DOHH2 (cell line): ENCODE results near the gene PASD1.
"Not testable (repeated sequence)": the region's sequence is repeated elsewhere in the genome, so short reads cannot be mapped to it uniquely, and the experiment has no call there.

ENCODE experiments used
- H3F3A ChIP-seq: fragments of 200-600 bp; sonication (generic), shearing (Covaris generic); 2 replicates; pipeline ENCODE4 v1.6.0; 2016; ENCODE audit warnings: antibody characterized with exemption, mild to moderate bottlenecking; ENCODE audit not compliant: control insufficient read depth, insufficient read depth
- H3K27ac ChIP-seq: fragments of 200-600 bp; sonication (generic); 2 replicates; pipeline ENCODE4 v1.5.1; 2014; ENCODE audit warnings: low read depth, mild to moderate bottlenecking, low read length, moderate library complexity
- H3K27me3 ChIP-seq: fragments of 200-600 bp; sonication (generic); 2 replicates; pipeline ENCODE4 v1.6.1; 2014; ENCODE audit warnings: mild to moderate bottlenecking, low read length, mixed read lengths; ENCODE audit not compliant: control insufficient read depth
- H3K36me3 ChIP-seq: fragments of 200-600 bp; sonication (generic); 2 replicates; pipeline ENCODE4 v1.6.1; 2014; ENCODE audit warnings: mild to moderate bottlenecking, low read length, moderate library complexity, mixed read lengths; ENCODE audit not compliant: control insufficient read depth
- H3K4me1 ChIP-seq: fragments of 200-600 bp; sonication (generic); 2 replicates; pipeline ENCODE4 v1.6.1; 2014; ENCODE audit warnings: mild to moderate bottlenecking, low read length, mixed read lengths; ENCODE audit not compliant: control insufficient read depth
- H3K4me2 ChIP-seq: fragments of 200-600 bp; sonication (generic); 2 replicates; pipeline ENCODE4 v1.6.0; 2014; ENCODE audit warnings: mild to moderate bottlenecking, low read length, moderate library complexity
- H3K4me3 ChIP-seq: fragments of 200-600 bp; sonication (generic); 2 replicates; pipeline ENCODE4 v1.5.1; 2014; ENCODE audit warnings: mild to moderate bottlenecking, low read length, mixed read lengths
- H3K79me2 ChIP-seq: fragments of 200-600 bp; sonication (generic); 2 replicates; pipeline ENCODE4 v1.6.1; 2014; ENCODE audit warnings: mild to moderate bottlenecking, low read length, mixed read lengths; ENCODE audit not compliant: control insufficient read depth
- H3K9me2 ChIP-seq: fragments of 200-600 bp; sonication (generic); replicated peaks from 2 replicates; pipeline ENCODE4 v1.6.1; 2014; ENCODE audit warnings: mild to moderate bottlenecking, low read length, mixed read lengths; ENCODE audit not compliant: control insufficient read depth
- H3K9me3 ChIP-seq: fragments of 200-600 bp; sonication (generic); 2 replicates; pipeline ENCODE4 v1.6.1; 2014; ENCODE audit warnings: antibody characterized with exemption, low read length, mixed read lengths; ENCODE audit not compliant: control insufficient read depth, insufficient read depth
- H4K20me1 ChIP-seq: fragments of 200-600 bp; sonication (generic); 2 replicates; pipeline ENCODE4 v1.6.0; 2014; ENCODE audit warnings: low read depth, mild to moderate bottlenecking, antibody characterized with exemption, low read length, moderate library complexity; ENCODE audit not compliant: control insufficient read depth, insufficient read depth
- EZH2phosphoT487 ChIP-seq: fragments of 200-600 bp; sonication (generic); IDR thresholded peaks from 2 replicates; pipeline ENCODE4 v1.6.1; 2017; ENCODE audit warnings: borderline replicate concordance, mild to moderate bottlenecking, antibody characterized with exemption, low read length, moderate library complexity, mixed read lengths
- TF ChIP-seq, protein P1 (sequence below): fragments of 200-600 bp; sonication (generic); IDR thresholded peaks from one replicate; pipeline ENCODE4 v1.5.1; 2014; ENCODE audit warnings: antibody characterized with exemption, mild to moderate bottlenecking, low read depth, low read length; ENCODE audit not compliant: poor library complexity, severe bottlenecking

PASD1 gene

DNA sequence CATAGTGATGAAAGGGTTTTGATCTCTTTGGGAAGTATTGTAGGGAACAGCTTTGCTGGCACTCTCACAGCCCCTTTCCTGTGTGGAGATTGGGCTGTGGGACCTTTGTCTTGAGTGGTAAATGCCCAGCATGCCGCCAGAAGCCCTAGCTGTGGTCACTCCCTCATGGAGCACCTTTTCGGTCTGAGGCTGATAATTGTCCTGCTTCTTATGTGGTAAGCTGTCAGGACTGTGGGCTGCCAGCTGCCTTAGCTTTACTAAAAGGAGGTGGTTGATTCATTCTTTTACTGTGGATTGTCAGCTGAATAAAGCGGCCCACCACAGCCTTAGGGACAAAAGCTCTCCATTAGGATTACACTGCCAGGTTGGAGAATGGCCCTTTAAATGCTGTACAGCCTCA is 7.1 kb downstream of the PASD1 start:
- no peak overlapping the region for H3K27ac ChIP-seq
- no peaks in the 10 kb centered on the region for H3K9me3 ChIP-seq
- no peak overlapping the region for H3K4me2 ChIP-seq
- H3K27me3 ChIP-seq = no peaks in the 10 kb centered on the region
- H3K4me1 ChIP-seq = no peaks in the 10 kb centered on the region
- H3K4me3 ChIP-seq = no peak overlapping the region
- H3K79me2 ChIP-seq = no peaks in the 10 kb centered on the region
- no peaks in the 10 kb centered on the region for H3F3A ChIP-seq
- no peaks in the 10 kb centered on the region for H3K9me2 ChIP-seq
- no peaks in the 10 kb centered on the region for H3K36me3 ChIP-seq
- TF ChIP-seq EZH2phosphoT487 = no peak
- TF ChIP-seq, protein P1, sequence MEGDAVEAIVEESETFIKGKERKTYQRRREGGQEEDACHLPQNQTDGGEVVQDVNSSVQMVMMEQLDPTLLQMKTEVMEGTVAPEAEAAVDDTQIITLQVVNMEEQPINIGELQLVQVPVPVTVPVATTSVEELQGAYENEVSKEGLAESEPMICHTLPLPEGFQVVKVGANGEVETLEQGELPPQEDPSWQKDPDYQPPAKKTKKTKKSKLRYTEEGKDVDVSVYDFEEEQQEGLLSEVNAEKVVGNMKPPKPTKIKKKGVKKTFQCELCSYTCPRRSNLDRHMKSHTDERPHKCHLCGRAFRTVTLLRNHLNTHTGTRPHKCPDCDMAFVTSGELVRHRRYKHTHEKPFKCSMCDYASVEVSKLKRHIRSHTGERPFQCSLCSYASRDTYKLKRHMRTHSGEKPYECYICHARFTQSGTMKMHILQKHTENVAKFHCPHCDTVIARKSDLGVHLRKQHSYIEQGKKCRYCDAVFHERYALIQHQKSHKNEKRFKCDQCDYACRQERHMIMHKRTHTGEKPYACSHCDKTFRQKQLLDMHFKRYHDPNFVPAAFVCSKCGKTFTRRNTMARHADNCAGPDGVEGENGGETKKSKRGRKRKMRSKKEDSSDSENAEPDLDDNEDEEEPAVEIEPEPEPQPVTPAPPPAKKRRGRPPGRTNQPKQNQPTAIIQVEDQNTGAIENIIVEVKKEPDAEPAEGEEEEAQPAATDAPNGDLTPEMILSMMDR = no peak
- no peaks in the 10 kb centered on the region for H4K20me1 ChIP-seq

DNA sequence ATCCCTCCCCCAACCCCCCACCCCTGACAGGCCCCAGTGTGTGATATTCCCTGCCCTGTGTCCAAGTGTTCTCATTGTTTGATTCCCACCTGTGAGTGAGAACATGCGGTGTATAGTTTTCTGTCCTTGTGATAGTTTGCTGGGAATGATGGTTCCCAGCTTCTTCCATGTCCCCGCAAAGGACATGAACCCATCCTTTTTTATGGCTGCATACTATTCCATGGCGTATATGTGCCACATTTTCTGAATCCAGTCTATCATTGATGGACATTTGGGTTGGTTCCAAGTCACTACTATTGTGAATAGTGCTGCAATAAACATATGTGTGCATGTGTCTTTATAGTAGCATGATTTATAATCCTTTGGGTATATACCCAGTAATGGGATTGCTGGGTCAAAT is 29.9 kb downstream of the PASD1 start:
- not testable (repeated sequence) for H3K9me2 ChIP-seq, H4K20me1 ChIP-seq, H3K9me3 ChIP-seq, H3F3A ChIP-seq, H3K79me2 ChIP-seq, H3K27me3 ChIP-seq, H3K4me3 ChIP-seq, H3K36me3 ChIP-seq, H3K4me1 ChIP-seq, H3K27ac ChIP-seq, H3K4me2 ChIP-seq

DNA sequence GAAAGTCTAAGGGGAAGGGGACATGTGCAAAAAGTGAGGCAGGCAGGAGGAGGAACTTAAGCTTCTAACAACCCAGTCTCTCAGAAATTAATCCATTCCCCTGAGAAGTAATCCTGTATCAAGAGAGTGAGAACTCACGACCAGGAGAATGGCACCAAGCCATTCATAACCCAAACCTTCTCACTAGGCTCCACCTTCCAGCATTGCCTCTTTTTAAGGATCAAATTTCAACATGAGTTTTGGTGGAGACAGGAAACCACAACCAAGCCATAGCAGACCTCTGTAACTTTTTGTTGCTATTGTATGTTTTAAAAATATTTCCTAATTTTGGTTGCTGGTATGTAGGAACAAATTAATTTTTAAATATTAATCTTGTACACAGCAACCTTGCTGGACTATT is 32.8 kb downstream of the PASD1 start:
- no peaks in the 10 kb centered on the region for H3K9me2 ChIP-seq
- H3K4me3 ChIP-seq = no peak overlapping the region
- no peaks in the 10 kb centered on the region for H3K4me1 ChIP-seq
- H3K79me2 ChIP-seq = no peaks in the 10 kb centered on the region
- H3K27me3 ChIP-seq = no peaks in the 10 kb centered on the region
- H3K4me2 ChIP-seq = no peak overlapping the region
- H3K27ac ChIP-seq = no peak overlapping the region
- H3K36me3 ChIP-seq = no peaks in the 10 kb centered on the region
- no peak for TF ChIP-seq EZH2phosphoT487
- TF ChIP-seq, protein P1 = no peak
- H3K9me3 ChIP-seq = no peaks in the 10 kb centered on the region
- H4K20me1 ChIP-seq = no peaks in the 10 kb centered on the region
- H3F3A ChIP-seq = no peaks in the 10 kb centered on the region

DNA sequence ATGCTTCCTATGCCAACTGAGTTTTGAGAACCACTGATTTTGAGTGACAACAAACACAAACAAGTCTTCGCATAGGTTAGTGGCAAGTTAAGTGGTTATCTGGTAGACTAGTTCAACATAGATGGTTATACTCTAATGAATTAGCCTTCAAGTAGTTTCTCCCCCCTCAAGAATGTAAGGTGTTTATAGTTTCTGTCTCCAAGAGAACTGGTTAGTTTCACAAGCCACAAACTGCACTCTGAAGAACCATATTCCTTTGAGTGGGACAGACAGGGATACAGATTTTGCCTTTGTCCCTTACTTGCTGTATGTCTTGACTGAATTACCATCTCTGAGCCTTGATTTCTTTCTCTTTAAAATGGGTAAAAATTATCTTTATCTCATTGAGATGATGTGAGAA is 41.5 kb downstream of the PASD1 start:
- Histone ChIP-seq H3K27ac (no peak overlapping the region), H3K9me2 (no peaks in the 10 kb centered on the region), H3K4me2 (no peak overlapping the region), H3K27me3 (no peaks in the 10 kb centered on the region), H3K79me2 (no peaks in the 10 kb centered on the region), H3K9me3 (no peaks in the 10 kb centered on the region), H3K4me3 (no peak overlapping the region), H3F3A (no peaks in the 10 kb centered on the region), H3K4me1 (no peaks in the 10 kb centered on the region), H4K20me1 (no peaks in the 10 kb centered on the region), H3K36me3 (no peaks in the 10 kb centered on the region)
- no peak for TF ChIP-seq EZH2phosphoT487
- TF ChIP-seq, protein P1 = no peak
